Ramos (cell line): ENCODE results near the gene CUL4A.

Experiments used
- in situ Hi-C: fragments of 300-500 bp; cut with MboI; formaldehyde crosslinking; loops from one replicate; pipeline ENCODE4 v1.14.3; 2022; ENCODE audit warnings: low sequenced_read_pairs; ENCODE audit not compliant: unreplicated experiment

CUL4A gene

GRCh38 chr13:113178896-113179167, 30.6 kb upstream of the CUL4A start:
- in situ Hi-C loops, result no loop called here

GRCh38 chr13:113179374-113180230, 29.8 kb upstream of the CUL4A start:
- in situ Hi-C loops, result no loop called here

GRCh38 chr13:113182046-113182445, 27.4 kb upstream of the CUL4A start:
- in situ Hi-C loops, result no loop called here

DNA sequence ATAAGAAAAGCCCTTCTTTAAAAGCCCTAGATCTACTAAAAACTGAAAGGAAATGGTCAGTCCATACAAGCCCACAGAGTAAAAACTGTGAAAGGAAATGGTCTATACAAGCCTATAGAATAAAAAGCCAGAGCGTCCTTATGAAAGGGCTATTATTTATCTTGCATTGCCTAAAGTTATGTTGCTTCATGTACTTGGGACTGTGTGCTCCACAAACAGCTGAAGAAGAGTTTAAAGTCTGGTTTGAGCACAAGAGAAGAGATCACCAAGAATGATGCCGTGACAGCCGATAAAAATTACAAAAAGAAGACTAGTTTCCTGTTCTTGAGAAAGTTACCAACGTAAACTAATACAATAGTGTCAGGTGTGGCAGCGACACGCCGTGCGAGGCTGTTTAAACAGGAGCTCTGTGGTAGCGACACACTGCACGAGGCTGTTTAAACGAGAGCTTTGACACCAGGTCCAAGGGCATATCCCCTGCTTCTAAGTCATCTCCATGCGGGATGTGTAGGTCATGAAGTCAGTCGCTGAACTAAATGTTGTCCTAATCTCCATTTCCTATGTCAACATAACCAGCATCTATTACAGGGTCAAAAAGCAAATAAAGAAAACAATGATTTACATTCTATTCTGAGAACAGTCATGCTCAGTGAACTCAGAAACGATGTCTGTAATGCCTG, 25.8 kb upstream of the CUL4A start:
- in situ Hi-C loops, result no loop called here

GRCh38 chr13:113184568-113185440, 24.6 kb upstream of the CUL4A start:
- in situ Hi-C loops, result no loop called here

DNA sequence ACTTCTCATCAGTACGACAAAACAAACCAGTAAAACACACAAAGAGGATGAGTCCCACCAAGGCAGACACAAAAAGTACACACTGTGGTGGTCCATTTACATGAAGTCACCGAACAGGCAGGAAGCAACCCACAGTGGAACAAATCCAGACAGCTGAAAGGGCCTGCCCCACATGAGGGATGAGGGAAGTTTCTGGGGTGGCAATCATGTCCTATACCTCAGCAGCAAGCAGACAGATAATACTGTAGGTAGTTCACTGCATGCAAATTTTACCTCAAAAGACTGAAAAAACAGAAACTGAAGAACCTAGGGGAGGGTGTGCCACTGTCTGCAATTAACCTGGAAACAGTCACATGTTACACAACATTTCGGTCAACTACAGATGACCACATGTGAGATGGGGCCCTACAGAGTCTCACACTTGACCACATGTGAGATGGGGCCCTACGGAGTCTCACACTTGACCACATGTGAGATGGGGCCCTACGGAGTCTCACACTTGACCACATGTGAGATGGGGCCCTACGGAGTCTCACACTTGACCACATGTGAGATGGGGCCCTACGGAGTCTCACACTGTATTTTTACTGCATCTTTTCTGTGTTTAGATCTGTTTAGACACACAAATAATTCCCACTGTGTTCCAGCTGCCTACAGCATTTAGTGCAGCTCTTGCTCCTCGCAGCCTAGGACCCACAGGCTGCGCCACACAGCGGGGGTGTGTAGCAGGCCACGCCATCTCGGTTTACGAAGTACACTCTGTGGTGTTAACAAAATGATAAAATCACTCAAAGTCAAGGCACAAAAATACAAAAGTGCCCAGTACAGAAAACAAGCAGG, 23.1 kb upstream of the CUL4A start:
- in situ Hi-C loops, result no loop called here

DNA sequence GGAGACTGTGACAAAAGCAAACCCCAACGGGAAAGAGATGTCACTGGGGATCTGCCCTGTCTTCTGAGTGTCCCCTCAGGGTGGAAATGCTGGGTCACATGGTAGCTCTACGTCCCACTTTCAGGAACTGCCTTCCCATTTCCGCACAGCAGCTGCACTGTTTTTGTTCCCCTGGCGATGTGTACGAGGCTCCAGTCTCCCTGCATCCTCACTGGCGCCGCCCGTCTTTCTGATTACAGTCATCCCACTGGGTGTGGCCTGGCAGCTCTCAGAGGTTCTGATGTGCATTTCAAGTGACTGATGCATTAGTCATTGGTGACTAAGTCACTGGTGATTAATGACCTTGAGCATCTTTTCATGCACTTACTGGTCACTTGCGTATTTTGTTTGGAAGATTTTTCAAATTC, 22.1 kb upstream of the CUL4A start:
- in situ Hi-C loops, result no loop called here

DNA sequence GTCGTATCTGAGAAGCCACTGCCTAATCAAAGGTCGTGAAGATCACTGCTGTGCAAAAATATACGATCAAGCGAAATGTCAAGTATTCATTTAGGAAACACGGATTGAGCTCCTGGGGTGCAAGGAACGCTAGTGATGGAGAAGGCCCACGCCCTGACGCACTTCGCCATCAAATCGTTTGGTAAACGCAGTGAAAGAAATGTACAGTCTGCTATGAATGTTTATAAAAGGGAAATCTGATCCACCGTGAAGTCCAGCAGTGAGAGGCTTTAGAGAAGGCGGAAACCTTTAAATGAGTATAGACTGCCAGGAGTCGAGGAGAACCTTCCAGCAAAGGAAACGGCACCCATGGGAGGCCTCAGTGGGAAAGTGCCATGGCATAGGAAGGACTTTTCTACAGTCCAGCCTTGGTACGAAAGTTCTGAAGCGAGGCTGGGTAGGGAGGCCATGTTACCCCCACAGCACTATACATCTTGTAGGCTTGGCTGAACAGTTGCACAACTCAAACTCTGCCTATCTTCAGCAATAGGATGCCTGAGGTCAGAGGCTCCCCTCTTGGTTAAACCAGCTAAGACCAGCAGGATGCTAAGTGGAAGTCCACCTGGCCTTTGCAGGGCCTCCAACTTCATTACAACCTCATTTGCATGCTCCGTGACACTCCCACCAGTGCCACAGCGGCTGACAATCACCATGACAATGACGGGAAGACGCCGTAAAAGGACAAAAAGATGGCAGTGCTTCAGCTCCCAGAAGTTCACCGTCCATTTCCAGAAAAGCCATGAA, 21.3 kb upstream of the CUL4A start:
- in situ Hi-C loops, result no loop called here

DNA sequence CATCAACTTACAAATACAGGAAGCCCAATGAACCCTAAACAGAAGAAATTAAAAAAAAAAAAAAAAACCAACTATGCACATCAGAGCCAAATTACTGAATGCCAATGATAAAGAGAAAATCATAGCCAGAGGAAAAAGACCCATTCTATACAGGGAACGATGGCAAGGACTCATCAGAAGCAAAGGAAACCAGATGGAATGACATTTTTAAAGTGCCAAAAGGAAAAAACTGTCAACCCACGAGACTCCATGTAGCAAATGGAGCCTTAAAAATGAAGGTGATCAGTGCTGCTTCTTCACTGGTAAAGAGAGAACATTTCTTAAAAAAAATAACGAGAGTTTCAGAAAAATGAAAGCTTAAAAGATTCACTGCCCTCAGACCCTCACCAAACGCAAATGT, 19.2 kb upstream of the CUL4A start:
- in situ Hi-C loops, result no loop called here

GRCh38 chr13:113192279-113192678, 17.1 kb upstream of the CUL4A start:
- in situ Hi-C loops, result no loop called here

- in situ Hi-C loops, result no loop called here
These were observed 16.5 kb upstream of the CUL4A start for GRCh38 chr13:113192902-113193301.

DNA sequence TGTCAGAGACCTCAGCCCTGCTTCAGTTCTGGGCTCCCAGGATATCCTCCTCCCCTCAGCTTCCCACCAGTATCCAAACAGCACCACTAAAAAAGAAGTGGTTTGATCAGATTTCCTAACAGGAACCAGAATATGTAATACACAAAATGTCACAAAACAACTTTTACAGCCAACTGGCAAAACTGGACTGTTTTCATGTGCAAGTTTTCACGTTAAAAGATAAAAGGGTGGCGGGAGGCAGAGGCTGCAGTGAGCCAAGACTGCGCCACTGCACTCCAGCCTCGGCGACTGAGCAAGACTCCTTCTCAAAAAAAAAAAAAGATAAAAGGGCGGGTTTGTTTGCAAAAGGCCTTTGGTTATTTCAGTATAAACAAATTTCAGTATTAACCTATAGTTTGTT, 14.1 kb upstream of the CUL4A start:
- in situ Hi-C loops, result no loop called here

GRCh38 chr13:113196970-113197737, 12.3 kb upstream of the CUL4A start:
- in situ Hi-C loops, result no loop called here

DNA sequence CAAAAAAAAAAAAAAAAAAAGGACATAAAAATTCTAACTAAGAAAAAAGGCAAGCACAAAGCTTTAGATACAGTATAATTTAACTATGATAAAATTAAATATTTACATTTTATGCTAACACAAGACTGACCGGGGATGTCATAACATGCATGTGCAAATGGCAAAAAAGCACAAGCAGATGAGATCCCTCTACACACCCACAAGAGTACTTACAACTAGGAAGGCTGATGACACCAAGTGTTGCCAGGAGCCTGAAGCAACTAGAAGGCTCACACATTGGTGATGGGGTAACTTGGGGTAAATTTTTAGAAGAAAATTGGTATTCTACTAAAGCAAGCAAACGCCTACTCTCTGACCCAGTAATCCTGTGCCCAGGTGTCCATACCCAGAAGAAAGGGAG, 7.6 kb upstream of the CUL4A start:
- in situ Hi-C loops, result no loop called here

GRCh38 chr13:113202912-113203311, 6.5 kb upstream of the CUL4A start:
- in situ Hi-C loops, result no loop called here

DNA sequence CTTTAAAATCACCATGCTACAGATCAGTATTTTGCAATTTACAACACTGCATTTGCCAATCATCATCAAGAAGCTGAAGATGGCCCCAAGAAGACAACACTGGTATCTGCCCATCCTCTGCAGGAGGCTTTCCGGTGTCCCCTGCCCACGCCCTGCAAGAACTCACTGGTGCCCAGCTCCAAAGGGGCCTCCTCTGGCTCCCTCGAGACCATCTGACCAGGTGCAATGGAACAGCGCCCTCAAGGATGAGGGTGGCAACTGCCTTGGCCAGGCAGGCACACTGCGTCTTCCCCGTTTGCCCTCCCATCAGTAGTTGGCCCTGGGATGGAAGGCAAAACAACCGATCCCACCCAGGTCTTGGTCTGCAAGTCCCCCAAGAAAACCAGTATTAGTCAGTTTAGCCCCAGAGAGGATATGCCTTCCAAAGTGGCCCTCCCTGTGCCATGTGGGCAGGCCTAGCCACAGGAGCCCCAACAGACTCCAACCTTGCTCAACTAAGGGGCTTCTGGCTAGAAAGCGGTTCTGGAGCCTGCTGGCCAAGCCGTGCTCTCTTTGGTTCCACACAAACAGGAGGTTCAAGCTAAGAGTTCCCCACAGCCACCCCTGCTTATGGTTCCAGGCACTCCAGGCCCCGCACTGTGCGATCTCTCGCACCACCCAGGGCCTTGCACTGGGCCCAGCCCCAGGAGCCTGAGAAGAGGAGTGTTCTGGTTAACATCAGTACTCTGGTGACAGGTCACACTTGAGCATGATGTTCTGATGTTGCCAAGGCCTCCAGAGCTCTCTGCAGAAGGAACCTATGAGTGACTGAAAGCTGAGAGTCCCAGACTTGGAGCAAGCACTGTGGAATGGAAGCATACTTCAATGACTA, 5.7 kb upstream of the CUL4A start:
- in situ Hi-C loops, result no loop called here

DNA sequence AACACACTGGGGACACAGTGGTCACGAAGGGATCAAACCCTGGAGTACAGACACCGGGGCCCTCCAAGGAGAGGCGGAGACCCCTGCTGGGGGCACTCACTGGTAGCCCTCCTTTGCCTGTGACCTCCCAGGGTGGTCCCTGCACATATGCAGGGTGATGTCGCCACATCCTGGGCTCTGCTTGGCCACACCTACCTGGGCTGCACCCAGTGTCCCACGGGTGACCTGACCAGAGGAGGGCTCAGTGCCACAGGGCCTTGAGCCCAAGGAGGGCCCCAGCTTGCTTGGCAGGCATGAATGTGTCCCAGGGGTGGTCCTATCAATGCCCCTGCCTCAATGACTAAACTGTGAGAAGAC, 5.1 kb upstream of the CUL4A start:
- in situ Hi-C loops, result no loop called here

GRCh38 chr13:113205428-113205931, 3.9 kb upstream of the CUL4A start:
- in situ Hi-C loops, result no loop called here
